Esophagus muscularis mucosa (tissue), 4 donors: ENCODE data around the gene GPR18. TPM values are rescaled to one million over a fixed set of nuclear protein-coding genes. Genes with fewer than 3 reads are reported as not detected.

Experiments used
- DNase-seq: peaks from one replicate; pipeline ENCODE4 v3.0.0-alpha.2; 2017; ENCODE audit errors: extremely low spot score
- H3K27ac ChIP-seq, 4 donors: fragments of 200-600 bp; sonication (generic); replicated peaks in 1 of 4; 1 replicate in 3 of 4; 2 replicates in 1 of 4; pipeline ENCODE4 v1.5.1; 2016 to 2019; ENCODE audit warnings: mild to moderate bottlenecking in 1 of 4
- H3K27me3 ChIP-seq, 4 donors: fragments of 200-600 bp; sonication (generic); one replicate each; pipeline versions ENCODE4 v1.5.1 to v1.6.0; 2016 to 2019
- H3K36me3 ChIP-seq, 4 donors: fragments of 200-600 bp; sonication (generic); one replicate each; pipeline ENCODE4 v1.5.1; 2016 to 2019
- H3K4me1 ChIP-seq, 4 donors: fragments of 200-600 bp; sonication (generic); one replicate each; pipeline ENCODE4 v1.5.1; 2016 to 2019
- H3K4me3 ChIP-seq, 4 donors: fragments of 200-600 bp; sonication (generic); 1 replicate in 2 of 4; 2 replicates in 2 of 4; pipeline ENCODE4 v1.5.1; 2016 to 2019; ENCODE audit warnings: mild to moderate bottlenecking in 4 of 4, moderate library complexity in 1 of 4
- H3K9me3 ChIP-seq, 4 donors: fragments of 200-600 bp; sonication (generic); 1 replicate in 3 of 4; 2 replicates in 1 of 4; pipeline ENCODE4 v1.5.1; 2016 to 2019
- EP300 ChIP-seq: sonication (generic); formaldehyde crosslinking; IDR thresholded peaks from one replicate; pipeline ENCODE4 v1.6.1; 2017; ENCODE audit warnings: antibody characterized with exemption
- POLR2A ChIP-seq: fragments of 450-650 bp; IDR thresholded peaks from one replicate; pipeline ENCODE4 v1.6.1; 2017; ENCODE audit warnings: antibody characterized with exemption, moderate library complexity, mild to moderate bottlenecking, low read depth
- POLR2AphosphoS5 ChIP-seq, 2 donors: sonication (generic); formaldehyde crosslinking; IDR thresholded peaks; one replicate each; pipeline ENCODE4 v1.6.1; 2017; ENCODE audit warnings: antibody characterized with exemption in 2 of 2
- WGBS: methylation state at CpG from one replicate; pipeline ENCODE4 v1.1.5; 2018; 5-methylcytosine and 5-hydroxymethylcytosine counted together
- intact Hi-C: fragments of 100-400 bp; cut with DNase I; formaldehyde crosslinking; loops from one replicate; pipeline ENCODE4 v1.15.1; 2023
- total RNA-seq, 4 donors: library from RNA; depleted of rRNA; stranded (reverse); fragments of >200 nt; gene quantifications; one replicate each; pipeline versions ENCODE4 v1.1.0 to v1.2.1, GENCODE V29; 2016
- TF ChIP-seq, protein P1 (sequence below), 3 experiments: fragments of 200-600 bp in 2 of 3; fragments of 450-650 bp in 1 of 3; sonication (generic) in 2 of 3; IDR thresholded peaks; one replicate each; pipeline ENCODE4 v1.5.1; 2017 to 2019; ENCODE audit warnings: antibody characterized with exemption in 3 of 3, mild to moderate bottlenecking in 2 of 3, moderate library complexity in 1 of 3

The GPR18 gene
- total RNA-seq = not detected

- DNase-seq = no peak
- intact Hi-C loops = no loop called here
- Histone ChIP-seq H3K27ac (no peak within 1 kb of the TSS), H3K4me1 (peaks cover 6 to 17% (median 11%) of the 10 kb centered on the region in 4 donors), H3K4me3 (no peak within 1 kb of the TSS), H3K9me3 (no peaks in the 10 kb centered on the region), H3K36me3 (peaks cover 0 to 8% (median 3%) of the 10 kb centered on the region in 4 donors), H3K27me3 (no peaks in the 10 kb centered on the region)
- 66% methylated on average over 4 of the region's 4 CpGs for WGBS
- TF ChIP-seq POLR2AphosphoS5 (IDR thresholded peaks at IDR 0.05) (no peak), EP300 (no peak), POLR2A (no peak)
- TF ChIP-seq, protein P1, sequence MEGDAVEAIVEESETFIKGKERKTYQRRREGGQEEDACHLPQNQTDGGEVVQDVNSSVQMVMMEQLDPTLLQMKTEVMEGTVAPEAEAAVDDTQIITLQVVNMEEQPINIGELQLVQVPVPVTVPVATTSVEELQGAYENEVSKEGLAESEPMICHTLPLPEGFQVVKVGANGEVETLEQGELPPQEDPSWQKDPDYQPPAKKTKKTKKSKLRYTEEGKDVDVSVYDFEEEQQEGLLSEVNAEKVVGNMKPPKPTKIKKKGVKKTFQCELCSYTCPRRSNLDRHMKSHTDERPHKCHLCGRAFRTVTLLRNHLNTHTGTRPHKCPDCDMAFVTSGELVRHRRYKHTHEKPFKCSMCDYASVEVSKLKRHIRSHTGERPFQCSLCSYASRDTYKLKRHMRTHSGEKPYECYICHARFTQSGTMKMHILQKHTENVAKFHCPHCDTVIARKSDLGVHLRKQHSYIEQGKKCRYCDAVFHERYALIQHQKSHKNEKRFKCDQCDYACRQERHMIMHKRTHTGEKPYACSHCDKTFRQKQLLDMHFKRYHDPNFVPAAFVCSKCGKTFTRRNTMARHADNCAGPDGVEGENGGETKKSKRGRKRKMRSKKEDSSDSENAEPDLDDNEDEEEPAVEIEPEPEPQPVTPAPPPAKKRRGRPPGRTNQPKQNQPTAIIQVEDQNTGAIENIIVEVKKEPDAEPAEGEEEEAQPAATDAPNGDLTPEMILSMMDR (IDR thresholded peaks at IDR 0.05) = no peak
Observed at GRCh38 chr13:99258210-99258860, at the start of gene GPR18. Gene GPR18 (minus strand): TSS chr13:99258379. CDS start chr13:99255872, 2,507 bp downstream.

- Histone ChIP-seq H3K4me3 (peak overlapping the region in 3 of 4 donors; percentile 35 to 54 (median 53)), H3K27ac (peak overlapping the region; percentile 59 to 76 (median 70)), H3K4me1 (peaks cover 7 to 76% (median 70%) of the 10 kb centered on the region in 4 donors), H3K27me3 (no peaks in the 10 kb centered on the region), H3K9me3 (no peaks in the 10 kb centered on the region), H3K36me3 (no peaks in the 10 kb centered on the region)
- TF ChIP-seq POLR2A = no peak
- TF ChIP-seq POLR2AphosphoS5 (IDR thresholded peaks at IDR 0.05) = no peak
- no peak for TF ChIP-seq EP300
- TF ChIP-seq, protein P1 (IDR thresholded peaks at IDR 0.05) = no peak
- intact Hi-C loops = no loop called here
- DNase-seq = no peak
- 26% methylated on average over 6 of the region's 6 CpGs for WGBS
Observed at GRCh38 chr13:99307648-99308339, 49.6 kb upstream of the GPR18 start.

- TF ChIP-seq POLR2A (peak; percentile 29), POLR2AphosphoS5 (IDR thresholded peaks at IDR 0.05) (peak; percentile 67 to 83), EP300 (no peak)
- TF ChIP-seq, protein P1 (IDR thresholded peaks at IDR 0.05) = no peak
- Histone ChIP-seq H3K27ac (peak within 1 kb of the TSS; percentile 59 to 76 (median 70)), H3K27me3 (no peaks in the 10 kb centered on the region), H3K4me1 (peaks cover 6 to 77% (median 75%) of the 10 kb centered on the region in 4 donors), H3K9me3 (no peaks in the 10 kb centered on the region), H3K36me3 (no peaks in the 10 kb centered on the region), H3K4me3 (peak within 1 kb of the TSS; percentile 35 to 54 (median 52))
- DNase-seq = no peak
- intact Hi-C loops = no loop called here
- 19% methylated on average over 4 of the region's 4 CpGs for WGBS
Observed at GRCh38 chr13:99307247-99307646, 49.1 kb upstream of the GPR18 start, which contains the start of gene GPR183. Gene GPR183 (minus strand): TSS chr13:99307399. CDS start chr13:99296145, 11,254 bp downstream.

DNA sequence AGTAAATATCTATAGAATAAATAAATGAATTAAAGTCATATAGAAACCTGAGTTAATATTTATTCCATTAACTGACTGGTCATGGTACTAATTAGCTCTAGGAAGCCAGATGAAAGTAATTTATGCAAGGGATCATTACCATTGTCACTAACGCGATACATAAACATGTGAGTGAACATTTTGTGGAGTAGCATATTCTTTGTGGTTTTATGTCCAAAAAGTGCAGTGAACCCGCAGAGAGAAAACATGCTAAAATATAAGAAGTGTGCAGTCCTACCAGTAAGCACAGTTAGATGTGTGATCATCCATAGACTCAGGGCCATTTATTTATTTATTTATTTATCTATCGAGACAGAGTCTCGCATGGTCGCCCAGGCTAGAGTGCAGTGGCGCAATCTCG, 47.4 kb upstream of the GPR18 start:
- intact Hi-C loops = no loop called here
- peak overlapping the region; percentile 35 to 54 (median 52) for H3K4me3 ChIP-seq
- H3K36me3 ChIP-seq = no peaks in the 10 kb centered on the region
- DNase-seq = no peak
- 89% methylated on average over 8 of the region's 8 CpGs for WGBS
- peaks cover 6 to 84% (median 81%) of the 10 kb centered on the region in 4 donors for H3K4me1 ChIP-seq
- no peaks in the 10 kb centered on the region for H3K27me3 ChIP-seq
- TF ChIP-seq, protein P1 (IDR thresholded peaks at IDR 0.05) = no peak
- TF ChIP-seq EP300 = no peak
- TF ChIP-seq POLR2A = no peak
- peak overlapping the region; percentile 59 to 76 (median 70) for H3K27ac ChIP-seq
- no peaks in the 10 kb centered on the region for H3K9me3 ChIP-seq
